ENCODE measurements around the gene KLC1. TPM values are rescaled to one million over a fixed set of nuclear protein-coding genes. Genes with fewer than 3 reads are reported as not detected.

KLC1 gene
- total and polyA plus RNA-seq, 11 donors, result 127 to 241 (median 158) TPM

DNA sequence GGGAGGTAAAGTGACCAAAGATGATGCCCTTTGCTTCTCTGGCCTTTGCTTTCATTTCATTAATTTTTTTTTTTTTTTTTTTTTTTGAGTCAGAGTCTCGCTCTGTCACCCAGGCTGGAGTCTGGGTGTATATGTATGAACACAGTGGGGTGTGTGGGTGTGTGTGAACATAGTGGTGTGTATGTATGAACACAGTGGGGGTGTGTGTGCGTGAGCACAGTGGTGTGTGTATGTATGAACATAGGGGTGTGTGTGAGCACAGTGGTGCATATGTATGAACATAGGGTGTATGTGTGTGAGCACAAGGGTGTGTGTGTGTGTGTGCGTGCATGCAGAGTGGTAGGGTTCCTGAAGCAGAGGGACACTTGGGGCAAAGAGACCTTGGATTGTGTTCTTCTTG, 9.6 kb downstream of the KLC1 start:
- no peak overlapping the region for H3K27ac ChIP-seq
- peaks cover 0 to 4% (median 0%) of the 10 kb centered on the region in 12 donors for H3K9me3 ChIP-seq
- intact Hi-C loops (cut with DNase I), result no loop called here
- H3K36me3 ChIP-seq, result peaks cover 0 to 25% (median 5%) of the 10 kb centered on the region in 9 donors
- H3K4me3 ChIP-seq, result no peak overlapping the region
- TF ChIP-seq, protein P1, sequence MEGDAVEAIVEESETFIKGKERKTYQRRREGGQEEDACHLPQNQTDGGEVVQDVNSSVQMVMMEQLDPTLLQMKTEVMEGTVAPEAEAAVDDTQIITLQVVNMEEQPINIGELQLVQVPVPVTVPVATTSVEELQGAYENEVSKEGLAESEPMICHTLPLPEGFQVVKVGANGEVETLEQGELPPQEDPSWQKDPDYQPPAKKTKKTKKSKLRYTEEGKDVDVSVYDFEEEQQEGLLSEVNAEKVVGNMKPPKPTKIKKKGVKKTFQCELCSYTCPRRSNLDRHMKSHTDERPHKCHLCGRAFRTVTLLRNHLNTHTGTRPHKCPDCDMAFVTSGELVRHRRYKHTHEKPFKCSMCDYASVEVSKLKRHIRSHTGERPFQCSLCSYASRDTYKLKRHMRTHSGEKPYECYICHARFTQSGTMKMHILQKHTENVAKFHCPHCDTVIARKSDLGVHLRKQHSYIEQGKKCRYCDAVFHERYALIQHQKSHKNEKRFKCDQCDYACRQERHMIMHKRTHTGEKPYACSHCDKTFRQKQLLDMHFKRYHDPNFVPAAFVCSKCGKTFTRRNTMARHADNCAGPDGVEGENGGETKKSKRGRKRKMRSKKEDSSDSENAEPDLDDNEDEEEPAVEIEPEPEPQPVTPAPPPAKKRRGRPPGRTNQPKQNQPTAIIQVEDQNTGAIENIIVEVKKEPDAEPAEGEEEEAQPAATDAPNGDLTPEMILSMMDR (IDR thresholded peaks at IDR 0.05), result no peak
- TF ChIP-seq POLR2A (IDR thresholded peaks at IDR 0.05), result no peak
- peaks cover 0 to 81% (median 57%) of the 10 kb centered on the region in 12 donors for H3K4me1 ChIP-seq
- ATAC-seq (peak in 2 of 4 donors; percentile 33 to 52), DNase-seq (no peak)
- no peaks in the 10 kb centered on the region for H3K27me3 ChIP-seq
- WGBS, 4 donors, result 86 to 93% (median 90%) methylated on average over 3 of the region's 3 CpGs

DNA sequence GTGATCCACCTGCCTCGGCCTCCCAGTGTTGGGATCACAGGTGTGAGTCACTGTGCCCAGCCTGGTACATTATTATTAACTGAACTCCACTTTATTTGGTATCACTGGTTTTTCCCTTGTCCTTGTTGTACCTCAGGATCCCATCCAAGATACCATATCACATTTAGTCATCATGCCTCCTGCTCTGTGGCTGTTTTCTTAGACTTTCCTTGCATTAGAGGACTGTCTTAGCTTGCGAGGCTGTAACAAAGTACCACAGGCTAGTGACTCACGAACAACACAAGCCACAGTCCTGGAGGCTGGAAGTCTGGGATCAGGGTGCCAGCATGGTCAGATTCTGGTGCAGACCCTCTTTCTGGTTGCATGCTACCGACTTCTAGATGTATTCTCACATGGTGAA, 12.2 kb downstream of the KLC1 start:
- no peak overlapping the region for H3K27ac ChIP-seq
- intact Hi-C loops (cut with DNase I), result loop anchor here in 1 of 10 donors (5.0 kb wide), 1 partner anchor 46 kb away; no protein-coding TSS in a partner anchor

DNA sequence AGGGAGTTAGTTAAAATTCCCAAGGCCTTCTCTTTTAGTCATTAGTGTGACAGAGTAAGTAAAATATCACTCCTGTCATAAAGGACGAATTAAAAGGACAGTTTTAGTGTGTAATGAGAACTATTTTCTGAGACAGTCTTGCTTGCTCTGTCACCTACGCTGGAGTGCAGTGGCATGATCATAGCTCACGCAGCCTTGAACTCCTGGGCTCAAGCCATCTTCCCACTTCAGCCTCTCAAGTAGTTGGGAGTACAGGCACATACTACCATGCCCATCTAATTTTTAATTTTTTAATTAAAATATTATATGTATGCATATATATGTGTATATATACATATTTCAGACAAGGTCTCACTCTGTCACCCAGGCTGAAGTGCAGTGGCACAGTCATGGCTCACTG, 17.2 kb downstream of the KLC1 start:
- H3K36me3 ChIP-seq, result peaks cover 0 to 14% (median 5%) of the 10 kb centered on the region in 9 donors
- DNase-seq, result no peak
- no peak for TF ChIP-seq POLR2A (IDR thresholded peaks at IDR 0.05)
- TF ChIP-seq, protein P1 (IDR thresholded peaks at IDR 0.05), result no peak
- 55 to 70% (median 59%) methylated on average over 3 of the region's 3 CpGs for WGBS, 4 donors
- intact Hi-C loops (cut with DNase I), result loop anchor here in 1 of 10 donors (5.0 kb wide), 1 partner anchor 41 kb away; no protein-coding TSS in a partner anchor
- H3K9me3 ChIP-seq, result no peaks in the 10 kb centered on the region
- peaks cover 0 to 51% (median 14%) of the 10 kb centered on the region in 12 donors for H3K4me1 ChIP-seq
- H3K27ac ChIP-seq, result no peak overlapping the region
- H3K4me3 ChIP-seq, result no peak overlapping the region
- ATAC-seq, result peak in 1 of 4 donors; percentile 41
- no peaks in the 10 kb centered on the region for H3K27me3 ChIP-seq

More for the DNA sequence above, 12.2 kb downstream of the KLC1 start:
- DNase-seq, result no peak
- TF ChIP-seq POLR2A (IDR thresholded peaks at IDR 0.05), result no peak
- TF ChIP-seq, protein P1 (IDR thresholded peaks at IDR 0.05), result no peak
- Histone ChIP-seq H3K4me1 (peaks cover 0 to 70% (median 35%) of the 10 kb centered on the region in 12 donors), H3K4me3 (no peak overlapping the region), H3K9me3 (peaks cover 0 to 4% (median 0%) of the 10 kb centered on the region in 12 donors), H3K27me3 (no peaks in the 10 kb centered on the region), H3K36me3 (peaks cover 0 to 13% (median 4%) of the 10 kb centered on the region in 9 donors)
- ATAC-seq, result no peak
- 84 to 93% (median 88%) methylated on average over 4 of the region's 4 CpGs for WGBS, 4 donors

DNA sequence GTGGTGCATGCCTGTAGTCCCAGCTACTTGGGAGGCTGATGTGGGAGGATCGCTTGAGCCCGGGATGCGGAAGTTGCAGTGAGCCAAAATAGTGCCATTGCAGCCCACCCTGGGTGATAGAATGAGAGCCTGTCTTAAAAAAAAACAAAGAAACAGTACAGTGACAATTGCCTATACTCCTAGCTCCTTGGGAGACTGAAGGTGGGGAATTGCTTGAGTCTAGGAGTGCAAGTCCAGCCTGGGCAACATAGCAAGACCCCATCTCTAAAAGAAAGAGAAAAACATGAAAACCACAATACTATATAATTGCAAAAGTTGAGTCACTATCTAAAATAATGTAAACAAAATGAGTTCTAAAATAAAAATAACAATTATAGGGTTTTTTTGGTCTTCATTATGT, 20.0 kb downstream of the KLC1 start:
- 88 to 98% (median 96%) methylated on average over 3 of the region's 3 CpGs for WGBS, 4 donors
- Histone ChIP-seq H3K36me3 (peaks cover 0 to 22% (median 5%) of the 10 kb centered on the region in 9 donors), H3K27ac (no peak overlapping the region), H3K9me3 (no peaks in the 10 kb centered on the region), H3K4me3 (no peak overlapping the region), H3K4me1 (peaks cover 5 to 55% (median 36%) of the 10 kb centered on the region in 12 donors), H3K27me3 (no peaks in the 10 kb centered on the region)
- no peak for TF ChIP-seq POLR2A (IDR thresholded peaks at IDR 0.05)
- TF ChIP-seq, protein P1 (IDR thresholded peaks at IDR 0.05), result no peak
- ATAC-seq (no peak), DNase-seq (no peak)
- intact Hi-C loops (cut with DNase I), result loop anchor here in 1 of 10 donors (5.0 kb wide), 1 partner anchor 38 kb away; no protein-coding TSS in a partner anchor

All from heart left ventricle (tissue), 16 donors.